ENCODE measurements around the gene BCOR. TPM values are rescaled to one million over a fixed set of nuclear protein-coding genes. Genes with fewer than 3 reads are reported as not detected.

BCOR gene
- total and polyA plus RNA-seq, 9 of the 15 experiments (the other 6 are each of a cell fraction or from before 2014, with no cell fraction given) = 27.5 to 113 (median 37.6) TPM

- in situ Hi-C loops (cut with MboI) = no loop called here
- Histone ChIP-seq H3K9me3 (replicated peaks; ENCODE audit: control insufficient read depth, insufficient read depth, low read depth, low read length) (no peaks in the 10 kb centered on the region), H3K4me3 (peak overlapping the region; percentile 70), H3K4me1 (replicated peaks in 1 of 2; ENCODE audit: control insufficient read depth in 2 of 2, insufficient read depth in 2 of 2, low read length in 2 of 2) (peaks cover 41 to 77% of the 10 kb centered on the region in 2 experiments), H3K9me1 (ENCODE audit: control insufficient read depth, insufficient read depth, low read length) (no peaks in the 10 kb centered on the region), H3K27ac (ENCODE audit: extremely low read depth, low read depth, low read length) (peak overlapping the region; percentile 92), H3K9ac (ENCODE audit: insufficient read depth in 1 of 2, low read depth in 2 of 2, low read length in 2 of 2) (peak overlapping the region; percentile 85 to 97), H4K20me1 (replicated peaks; ENCODE audit: control insufficient read depth, insufficient read depth, low read length) (peaks cover 26% of the 10 kb centered on the region), H3K36me3 (ENCODE audit: control insufficient read depth, insufficient read depth, low read length) (peaks cover 7% of the 10 kb centered on the region; the same call in 1 of the 3 replicates), H3K27me3 (ENCODE audit: control insufficient read depth in 2 of 2, insufficient read depth in 2 of 2, low read length in 2 of 2) (no peaks in the 10 kb centered on the region), H3K79me2 (ENCODE audit: control insufficient read depth, insufficient read depth, low read length) (peaks cover 95% of the 10 kb centered on the region), H2AFZ (ENCODE audit: low read depth, low read length) (no peak overlapping the region), H3K4me2 (ENCODE audit: insufficient read depth, low read length) (peak overlapping the region; percentile 80)
- CTCF ChIA-PET (ENCODE audit: low intra/inter-chr PET ratio) = interaction anchor here (0.7 kb wide), 1 partner anchor 57 kb away, joined by 4 read pairs; no protein-coding TSS in a partner anchor
- no peak for FAIRE-seq
- WGBS (ENCODE audit: insufficient coverage, low coverage, missing lambda C conversion rate) = under 1% methylated on average over 33 of the region's 75 CpGs
- POLR2A ChIA-PET = interaction anchor here (0.6 to 3.4 kb wide), 22 partner anchors 8 to 609 kb away, joined by 3 to 16 read pairs (median 3); no protein-coding TSS in a partner anchor
- DNase-seq (ENCODE audit: extremely low read depth in 1 of 4, low spot score in 3 of 4) = peak in 2 of 4 experiments; percentile 31 to 77
- intact Hi-C loops (cut with micrococcal nuclease) = loop anchor here (2.0 to 10.0 kb wide), 2 partner anchors 70 to 84 kb away; no protein-coding TSS in a partner anchor
- BruUV-seq (replicated peaks) = TSS peak; percentile 63
- ATAC-seq = peak; percentile 52
- TF ChIP-seq BMI1 (IDR thresholded peaks at IDR 0.05; ENCODE audit: low read length) = no peak
- no peak for TF ChIP-seq FUS (optimal IDR thresholded peaks at IDR 0.05; ENCODE audit: low read depth, low read length)
- TF ChIP-seq ETV6 (IDR thresholded peaks at IDR 0.05; ENCODE audit: borderline replicate concordance in 1 of 2, low read depth in 2 of 2, low read length in 1 of 2) = no peak
- no peak for TF ChIP-seq ETV6 (CRISPR knock-in tag; IDR thresholded peaks at IDR 0.05; ENCODE audit: borderline replicate concordance)
- TF ChIP-seq TBP (optimal IDR thresholded peaks at IDR 0.05; ENCODE audit: low read depth, low read length) = peak; percentile 42
- peak; percentile 20 for TF ChIP-seq BRD9 (IDR thresholded peaks at IDR 0.05; ENCODE audit: low read depth, partially characterized antibody)
- TF ChIP-seq MAFG (tag; conservative IDR thresholded peaks at IDR 0.05) = no peak
- no peak for TF ChIP-seq XRCC4 (IDR thresholded peaks at IDR 0.05; ENCODE audit: extremely low read depth, insufficient read depth, insufficient read length)
- no peak for TF ChIP-seq U2AF1 (optimal IDR thresholded peaks at IDR 0.05; ENCODE audit: low read depth, low read length)
- TF ChIP-seq BHLHE40 (IDR thresholded peaks at IDR 0.05; ENCODE audit: low read length) = no peak
- TF ChIP-seq HNRNPLL (IDR thresholded peaks at IDR 0.05; ENCODE audit: low read depth, low read length, poor library complexity, severe bottlenecking) = no peak
- TF ChIP-seq ZKSCAN1 (IDR thresholded peaks at IDR 0.05; ENCODE audit: low read depth, low read length) = no peak
- TF ChIP-seq ZNF175 (CRISPR knock-in tag; IDR thresholded peaks at IDR 0.05; ENCODE audit: low read depth) = no peak
- TF ChIP-seq STAG1 (CRISPR knock-in tag; IDR thresholded peaks at IDR 0.05; ENCODE audit: borderline replicate concordance) = no peak
- TF ChIP-seq ZNF764 (CRISPR knock-in tag; IDR thresholded peaks at IDR 0.05; ENCODE audit: low read depth) = no peak
- TF ChIP-seq EZH2 (IDR thresholded peaks at IDR 0.05; ENCODE audit: borderline replicate concordance, low read depth, low read length) = no peak
- no peak for TF ChIP-seq ATF4 (CRISPR knock-in tag; IDR thresholded peaks at IDR 0.05)
- no peak for TF ChIP-seq PREB (CRISPR knock-in tag; IDR thresholded peaks at IDR 0.05)
These were observed 701 bp upstream of the BCOR start for GRCh38 chrX:40098264-40099054.
